Body of pancreas (tissue), 4 donors: ENCODE results near the gene DFFB.

Experiments used
- POLR2A ChIP-seq, 3 donors: fragments of 450-650 bp; IDR thresholded peaks; one replicate each; pipeline ENCODE4 v1.6.1; 2016; ENCODE audit warnings: antibody characterized with exemption in 3 of 3, mild to moderate bottlenecking in 2 of 3
- TF ChIP-seq, protein P1 (sequence below), 7 experiments: fragments of 450-650 bp in 4 of 7; fragments of 200-600 bp in 3 of 7; sonication (generic) in 3 of 7; IDR thresholded peaks; one replicate each; pipeline ENCODE4 v1.5.1; 2016 to 2019; ENCODE audit warnings: antibody characterized with exemption in 7 of 7

GRCh38 chr1:3893190-3893589 lies 35.9 kb downstream of the DFFB start:
- TF ChIP-seq, protein P1, sequence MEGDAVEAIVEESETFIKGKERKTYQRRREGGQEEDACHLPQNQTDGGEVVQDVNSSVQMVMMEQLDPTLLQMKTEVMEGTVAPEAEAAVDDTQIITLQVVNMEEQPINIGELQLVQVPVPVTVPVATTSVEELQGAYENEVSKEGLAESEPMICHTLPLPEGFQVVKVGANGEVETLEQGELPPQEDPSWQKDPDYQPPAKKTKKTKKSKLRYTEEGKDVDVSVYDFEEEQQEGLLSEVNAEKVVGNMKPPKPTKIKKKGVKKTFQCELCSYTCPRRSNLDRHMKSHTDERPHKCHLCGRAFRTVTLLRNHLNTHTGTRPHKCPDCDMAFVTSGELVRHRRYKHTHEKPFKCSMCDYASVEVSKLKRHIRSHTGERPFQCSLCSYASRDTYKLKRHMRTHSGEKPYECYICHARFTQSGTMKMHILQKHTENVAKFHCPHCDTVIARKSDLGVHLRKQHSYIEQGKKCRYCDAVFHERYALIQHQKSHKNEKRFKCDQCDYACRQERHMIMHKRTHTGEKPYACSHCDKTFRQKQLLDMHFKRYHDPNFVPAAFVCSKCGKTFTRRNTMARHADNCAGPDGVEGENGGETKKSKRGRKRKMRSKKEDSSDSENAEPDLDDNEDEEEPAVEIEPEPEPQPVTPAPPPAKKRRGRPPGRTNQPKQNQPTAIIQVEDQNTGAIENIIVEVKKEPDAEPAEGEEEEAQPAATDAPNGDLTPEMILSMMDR (IDR thresholded peaks at IDR 0.05) = no peak
- no peak for TF ChIP-seq POLR2A (IDR thresholded peaks at IDR 0.05)
